Hepatic stellate cell (primary cell): ENCODE data around the gene HOXA7.

Source experiments
- DNase-seq: peaks from one replicate; pipeline ENCODE4 v3.0.0; 2011; ENCODE audit warnings: low spot score

The HOXA7 gene

GRCh38 chr7:27106901-27107240 is 49.6 kb downstream of the HOXA7 start:
- no peak for DNase-seq

- DNase-seq = no peak
These were observed 50.1 kb downstream of the HOXA7 start for GRCh38 chr7:27106181-27106900.

DNA sequence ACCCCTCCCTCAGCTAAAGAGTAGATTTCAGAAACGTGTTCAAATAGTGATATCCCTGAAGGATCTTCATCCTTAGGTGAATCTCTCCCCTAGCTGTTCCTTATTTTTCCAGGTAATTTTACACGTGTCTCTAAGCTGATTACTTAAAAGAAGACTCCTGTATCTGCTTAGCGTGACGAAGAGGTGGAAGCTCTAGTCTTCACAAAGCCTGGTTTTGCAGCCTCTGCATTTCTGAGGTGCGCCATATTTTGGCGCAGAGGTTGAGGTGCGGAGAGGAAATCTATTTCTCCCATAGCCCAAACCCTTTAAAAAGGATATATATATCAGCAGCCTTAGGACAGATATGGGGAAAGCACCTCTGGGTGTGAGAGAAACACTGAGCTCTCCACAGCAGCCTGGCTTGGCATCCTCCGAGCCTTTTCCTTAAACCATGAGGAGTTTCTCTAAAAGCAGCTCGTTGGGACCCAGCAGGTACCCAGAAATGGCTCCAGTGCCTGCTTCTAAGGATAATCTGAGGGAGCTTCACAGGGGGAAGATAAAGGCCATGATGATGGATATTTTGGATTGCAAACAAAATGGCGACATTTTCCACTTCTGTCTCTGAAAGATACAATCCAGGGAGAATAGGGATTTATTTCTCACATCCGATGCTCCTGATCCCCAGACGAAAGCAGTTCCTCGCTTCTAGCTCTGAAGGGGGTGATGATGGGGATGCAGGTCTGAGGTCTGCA is 51.0 kb downstream of the HOXA7 start:
- DNase-seq = no peak

DNA sequence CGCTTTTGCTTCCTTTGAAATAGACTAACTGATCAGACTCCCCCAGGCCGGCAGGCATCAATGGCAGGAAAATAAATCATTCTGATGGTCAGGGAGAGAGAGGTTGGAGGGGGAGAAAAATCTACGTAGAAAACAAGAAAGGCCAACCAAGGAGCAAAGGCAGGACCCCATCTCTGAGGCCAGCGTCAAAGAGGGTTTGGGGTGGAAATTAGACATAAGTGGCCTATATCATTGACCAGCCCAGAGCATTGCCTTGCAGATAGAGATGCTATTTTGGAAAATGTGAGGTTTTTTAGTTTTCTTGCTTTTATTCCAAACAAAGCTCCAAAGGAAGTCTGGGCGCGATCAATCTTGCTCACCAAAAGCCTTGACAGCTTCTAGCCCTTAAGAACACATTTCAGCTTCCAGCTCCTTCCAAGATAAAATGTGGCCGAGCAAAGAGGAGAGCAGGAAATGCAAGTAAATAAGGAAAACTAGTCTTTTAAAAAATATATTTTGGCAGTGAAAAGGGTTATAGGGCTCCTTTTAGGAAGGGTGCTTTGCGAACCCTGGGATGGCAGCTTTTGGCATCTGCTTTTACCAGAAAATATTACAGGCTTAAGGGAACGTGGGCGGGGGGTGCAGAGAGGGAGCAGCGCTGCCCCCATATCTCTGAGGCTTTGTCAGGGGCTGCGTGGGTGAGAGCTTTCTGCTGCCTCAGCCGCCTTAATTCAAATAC is 52.0 kb downstream of the HOXA7 start:
- no peak for DNase-seq
